ENCODE data around the gene RNF215. TPM values are rescaled to one million over a fixed set of nuclear protein-coding genes. Genes with fewer than 3 reads are reported as not detected.

RNF215 gene
- polyA plus RNA-seq, 1 donor, result 17.0 TPM

DNA sequence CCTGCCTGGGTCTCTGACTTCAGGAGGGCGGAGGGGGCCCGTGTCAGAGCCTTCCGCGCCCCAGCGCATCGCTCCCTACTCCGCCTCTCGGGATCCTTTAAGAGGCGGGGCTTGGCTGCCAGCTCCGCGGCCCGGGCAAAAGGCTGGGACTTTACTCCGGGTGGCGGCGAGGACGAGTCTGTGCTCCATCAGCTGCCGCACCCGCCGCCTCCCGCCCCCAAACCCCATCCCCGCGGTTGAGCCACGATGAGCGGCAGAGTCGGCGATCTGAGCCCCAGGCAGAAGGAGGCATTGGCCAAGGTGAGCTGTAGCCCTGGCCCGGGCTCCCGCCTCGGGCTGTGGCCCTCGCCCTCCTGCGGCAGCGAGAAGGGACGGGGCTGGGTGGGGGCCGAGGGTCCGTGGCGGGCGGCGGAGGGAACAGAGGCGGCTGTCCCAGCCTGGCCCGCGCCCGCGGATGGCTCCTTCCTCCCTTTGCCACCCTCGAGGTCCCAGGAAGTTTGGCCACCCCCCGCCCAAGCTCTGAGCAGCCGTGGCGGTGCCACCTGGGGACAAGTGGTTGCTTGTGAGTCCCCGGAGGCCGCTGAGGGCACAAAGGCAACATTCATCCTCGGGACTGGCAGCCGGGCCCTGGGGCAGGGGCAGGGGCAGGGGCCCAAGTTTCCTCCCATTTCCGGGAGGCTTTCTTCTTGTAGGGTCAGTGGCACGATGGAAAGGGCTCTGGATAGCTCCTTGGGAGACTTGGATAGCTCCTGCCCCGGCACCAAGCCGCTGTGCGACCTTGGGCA, 9.9 kb upstream of the RNF215 start, which contains the start of gene SEC14L2:
TSS of gene SEC14L2 (plus strand) at position 148 of the 785 bp plus-strand sequence. CDS start at position 247, 99 bp downstream.
- Histone ChIP-seq H3K4me3 (ENCODE audit: low read length) (peak within 1 kb of the TSS; percentile 78), H3K27me3 (ENCODE audit: control insufficient read depth, insufficient read depth, low read length) (no peaks in the 10 kb centered on the region), H3K27ac (ENCODE audit: low read length) (peak within 1 kb of the TSS; percentile 24), H3K9me3 (ENCODE audit: control insufficient read depth, low read depth, low read length) (no peaks in the 10 kb centered on the region), H3K4me1 (ENCODE audit: control insufficient read depth, insufficient read depth, low read length) (peaks cover 27% of the 10 kb centered on the region), H3K36me3 (ENCODE audit: control insufficient read depth, insufficient read depth, low read length) (peaks cover 4% of the 10 kb centered on the region)
- peak; percentile 61 to 87 for DNase-seq
- WGBS (ENCODE audit: insufficient coverage, low lambda C conversion rate), result no CpG with 5 or more reads among the region's 56 CpGs

DNA sequence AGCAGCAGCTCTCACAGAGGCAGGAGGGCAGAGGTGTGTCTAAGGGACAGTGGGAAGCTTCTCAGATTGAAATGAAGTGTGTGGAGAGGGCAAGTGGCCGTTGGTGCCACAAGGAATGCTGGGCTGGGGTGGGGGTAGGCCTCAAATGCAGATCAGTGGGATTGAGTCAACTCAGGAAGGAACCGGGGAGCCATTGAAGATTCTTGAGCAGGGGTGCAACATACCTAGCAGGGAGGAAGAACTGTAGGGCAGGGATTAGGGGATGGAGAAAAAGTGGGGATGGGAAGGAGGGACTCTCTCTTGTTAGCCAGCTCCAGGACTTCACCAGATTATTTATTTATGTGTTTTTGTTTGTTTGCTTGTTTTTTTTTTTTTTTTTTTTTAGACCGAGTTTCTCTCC, 6.7 kb upstream of the RNF215 start:
- Histone ChIP-seq H3K4me1 (ENCODE audit: control insufficient read depth, insufficient read depth, low read length) (peaks cover 24% of the 10 kb centered on the region), H3K27me3 (ENCODE audit: control insufficient read depth, insufficient read depth, low read length) (no peaks in the 10 kb centered on the region)
- WGBS (ENCODE audit: insufficient coverage, low lambda C conversion rate), result 100% methylated on average over 1 of the region's 3 CpGs

DNA sequence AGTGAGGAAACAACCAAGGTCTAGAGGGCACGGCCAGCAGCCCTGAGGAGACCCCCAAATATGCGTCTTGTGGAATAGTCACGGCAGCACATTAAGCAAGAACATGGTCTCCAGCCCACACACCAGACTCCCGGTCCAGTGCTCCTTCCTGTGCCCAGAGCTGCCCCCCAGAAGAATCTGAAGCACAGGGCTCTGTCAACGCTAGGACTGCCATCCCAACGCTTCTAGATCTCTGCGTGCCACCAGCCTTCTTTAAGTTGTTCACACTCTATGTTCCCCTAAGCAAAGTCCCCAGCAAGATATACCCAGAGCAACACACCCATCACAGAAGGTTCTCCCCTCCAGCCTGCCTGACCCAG, 6.1 kb upstream of the RNF215 start:
- no peak for DNase-seq
- no peak overlapping the region for H3K27ac ChIP-seq (ENCODE audit: low read length)
- WGBS (ENCODE audit: insufficient coverage, low lambda C conversion rate), result no CpG with 5 or more reads among the region's 7 CpGs

More for the DNA sequence above, 6.7 kb upstream of the RNF215 start:
- H3K27ac ChIP-seq (ENCODE audit: low read length), result no peak overlapping the region
- H3K4me3 ChIP-seq (ENCODE audit: low read length), result no peak overlapping the region
- DNase-seq, result no peak
- H3K9me3 ChIP-seq (ENCODE audit: control insufficient read depth, low read depth, low read length), result no peaks in the 10 kb centered on the region
- H3K36me3 ChIP-seq (ENCODE audit: control insufficient read depth, insufficient read depth, low read length), result no peaks in the 10 kb centered on the region

GRCh38 chr22:30392661-30393321, 5.6 kb upstream of the RNF215 start:
- H3K27ac ChIP-seq (ENCODE audit: low read length), result no peak overlapping the region
- no peak for DNase-seq
- WGBS (ENCODE audit: insufficient coverage, low lambda C conversion rate), result no CpG with 5 or more reads among the region's 9 CpGs
- no peaks in the 10 kb centered on the region for H3K36me3 ChIP-seq (ENCODE audit: control insufficient read depth, insufficient read depth, low read length)
- no peak overlapping the region for H3K4me3 ChIP-seq (ENCODE audit: low read length)
- peaks cover 17% of the 10 kb centered on the region for H3K4me1 ChIP-seq (ENCODE audit: control insufficient read depth, insufficient read depth, low read length)
- H3K27me3 ChIP-seq (ENCODE audit: control insufficient read depth, insufficient read depth, low read length), result no peaks in the 10 kb centered on the region
- H3K9me3 ChIP-seq (ENCODE audit: control insufficient read depth, low read depth, low read length), result no peaks in the 10 kb centered on the region

More for the DNA sequence above, 6.1 kb upstream of the RNF215 start:
- Histone ChIP-seq H3K4me3 (ENCODE audit: low read length) (no peak overlapping the region), H3K4me1 (ENCODE audit: control insufficient read depth, insufficient read depth, low read length) (peaks cover 22% of the 10 kb centered on the region), H3K9me3 (ENCODE audit: control insufficient read depth, low read depth, low read length) (no peaks in the 10 kb centered on the region), H3K27me3 (ENCODE audit: control insufficient read depth, insufficient read depth, low read length) (no peaks in the 10 kb centered on the region), H3K36me3 (ENCODE audit: control insufficient read depth, insufficient read depth, low read length) (no peaks in the 10 kb centered on the region)

GRCh38 chr22:30390974-30391691, 3.9 kb upstream of the RNF215 start:
- Histone ChIP-seq H3K27ac (ENCODE audit: low read length) (no peak overlapping the region), H3K4me1 (ENCODE audit: control insufficient read depth, insufficient read depth, low read length) (peaks cover 14% of the 10 kb centered on the region), H3K27me3 (ENCODE audit: control insufficient read depth, insufficient read depth, low read length) (no peaks in the 10 kb centered on the region), H3K9me3 (ENCODE audit: control insufficient read depth, low read depth, low read length) (no peaks in the 10 kb centered on the region), H3K36me3 (ENCODE audit: control insufficient read depth, insufficient read depth, low read length) (no peaks in the 10 kb centered on the region), H3K4me3 (ENCODE audit: low read length) (no peak overlapping the region)
- WGBS (ENCODE audit: insufficient coverage, low lambda C conversion rate), result no CpG with 5 or more reads among the region's 5 CpGs
- peak; percentile 75 for DNase-seq

DNA sequence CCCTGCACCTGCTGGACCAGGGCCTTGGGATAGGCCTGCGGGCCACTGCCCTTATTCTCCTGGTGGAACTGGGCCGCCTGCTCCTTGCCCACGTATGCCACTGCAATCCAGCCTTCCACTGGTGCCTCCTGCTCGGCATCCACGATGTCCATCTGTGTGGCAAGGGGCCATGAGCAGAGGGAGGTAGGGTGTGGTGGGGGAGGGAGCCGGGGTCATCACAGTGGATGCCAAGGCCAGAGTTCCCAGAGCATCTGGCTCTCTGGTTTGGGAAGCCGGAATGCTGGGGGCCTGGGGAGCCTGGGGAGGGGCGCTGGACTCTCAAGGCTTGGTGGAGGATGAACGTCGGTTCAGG, 627 bp downstream of the RNF215 start:
- no peak for DNase-seq
- peak overlapping the region; percentile 45 for H3K4me3 ChIP-seq (ENCODE audit: low read length)
- H3K36me3 ChIP-seq (ENCODE audit: control insufficient read depth, insufficient read depth, low read length), result peaks cover 14% of the 10 kb centered on the region
- no peak overlapping the region for H3K27ac ChIP-seq (ENCODE audit: low read length)
- WGBS (ENCODE audit: insufficient coverage, low lambda C conversion rate), result no CpG with 5 or more reads among the region's 10 CpGs
- no peaks in the 10 kb centered on the region for H3K9me3 ChIP-seq (ENCODE audit: control insufficient read depth, low read depth, low read length)
- no peaks in the 10 kb centered on the region for H3K27me3 ChIP-seq (ENCODE audit: control insufficient read depth, insufficient read depth, low read length)
- H3K4me1 ChIP-seq (ENCODE audit: control insufficient read depth, insufficient read depth, low read length), result peaks cover 9% of the 10 kb centered on the region

- Histone ChIP-seq H3K27me3 (ENCODE audit: control insufficient read depth, insufficient read depth, low read length) (no peaks in the 10 kb centered on the region), H3K36me3 (ENCODE audit: control insufficient read depth, insufficient read depth, low read length) (peaks cover 18% of the 10 kb centered on the region), H3K27ac (ENCODE audit: low read length) (no peak overlapping the region), H3K9me3 (ENCODE audit: control insufficient read depth, low read depth, low read length) (no peaks in the 10 kb centered on the region), H3K4me1 (ENCODE audit: control insufficient read depth, insufficient read depth, low read length) (peaks cover 9% of the 10 kb centered on the region), H3K4me3 (ENCODE audit: low read length) (no peak overlapping the region)
- no CpG with 5 or more reads among the region's 10 CpGs for WGBS (ENCODE audit: insufficient coverage, low lambda C conversion rate)
- DNase-seq, result no peak
These were observed 1.3 kb downstream of the RNF215 start for GRCh38 chr22:30385942-30386341.

DNA sequence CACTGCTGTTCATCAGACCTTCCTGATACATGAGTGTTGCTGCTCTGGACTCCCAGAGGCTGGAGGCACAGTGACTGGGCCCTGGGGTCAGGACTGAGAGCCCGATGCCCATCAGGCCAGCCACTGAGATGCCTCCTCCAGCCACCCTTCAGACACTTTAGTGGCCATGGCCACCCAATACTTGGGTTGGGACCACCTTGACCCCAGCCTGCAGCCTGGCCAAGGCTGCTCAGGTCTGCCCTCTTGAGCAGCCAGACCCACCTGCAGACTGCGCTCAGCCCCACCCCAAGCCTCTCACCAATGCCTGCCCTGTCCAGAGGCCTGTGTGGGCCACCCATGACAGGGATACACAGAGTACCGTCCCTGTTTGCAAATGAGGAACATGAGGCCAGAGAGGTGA, 4.2 kb downstream of the RNF215 start:
- Histone ChIP-seq H3K9me3 (ENCODE audit: control insufficient read depth, low read depth, low read length) (no peaks in the 10 kb centered on the region), H3K4me3 (ENCODE audit: low read length) (no peak overlapping the region), H3K36me3 (ENCODE audit: control insufficient read depth, insufficient read depth, low read length) (peaks cover 24% of the 10 kb centered on the region), H3K4me1 (ENCODE audit: control insufficient read depth, insufficient read depth, low read length) (peaks cover 9% of the 10 kb centered on the region), H3K27me3 (ENCODE audit: control insufficient read depth, insufficient read depth, low read length) (no peaks in the 10 kb centered on the region), H3K27ac (ENCODE audit: low read length) (no peak overlapping the region)
- WGBS (ENCODE audit: insufficient coverage, low lambda C conversion rate), result no CpG with 5 or more reads among the region's 3 CpGs
- no peak for DNase-seq

- no peak overlapping the region for H3K27ac ChIP-seq (ENCODE audit: low read length)
- peaks cover 24% of the 10 kb centered on the region for H3K36me3 ChIP-seq (ENCODE audit: control insufficient read depth, insufficient read depth, low read length)
- no CpG with 5 or more reads among the region's 5 CpGs for WGBS (ENCODE audit: insufficient coverage, low lambda C conversion rate)
These were observed 4.9 kb downstream of the RNF215 start for GRCh38 chr22:30382340-30382739.

GRCh38 chr22:30381264-30381663, 5.9 kb downstream of the RNF215 start:
- H3K27me3 ChIP-seq (ENCODE audit: control insufficient read depth, insufficient read depth, low read length), result no peaks in the 10 kb centered on the region
- peaks cover 25% of the 10 kb centered on the region for H3K36me3 ChIP-seq (ENCODE audit: control insufficient read depth, insufficient read depth, low read length)
- DNase-seq, result no peak
- H3K4me1 ChIP-seq (ENCODE audit: control insufficient read depth, insufficient read depth, low read length), result peaks cover 4% of the 10 kb centered on the region
- no CpG with 5 or more reads among the region's 12 CpGs for WGBS (ENCODE audit: insufficient coverage, low lambda C conversion rate)
- no peak overlapping the region for H3K27ac ChIP-seq (ENCODE audit: low read length)
- no peak overlapping the region for H3K4me3 ChIP-seq (ENCODE audit: low read length)
- H3K9me3 ChIP-seq (ENCODE audit: control insufficient read depth, low read depth, low read length), result no peaks in the 10 kb centered on the region

More at GRCh38 chr22:30382340-30382739, 4.9 kb downstream of the RNF215 start:
- H3K4me3 ChIP-seq (ENCODE audit: low read length), result no peak overlapping the region
- peaks cover 9% of the 10 kb centered on the region for H3K4me1 ChIP-seq (ENCODE audit: control insufficient read depth, insufficient read depth, low read length)
- no peak for DNase-seq
- H3K9me3 ChIP-seq (ENCODE audit: control insufficient read depth, low read depth, low read length), result no peaks in the 10 kb centered on the region
- no peaks in the 10 kb centered on the region for H3K27me3 ChIP-seq (ENCODE audit: control insufficient read depth, insufficient read depth, low read length)

Data from large intestine (tissue), 3 donors.